ENCODE results near the gene TMEM182.

TMEM182 gene

DNA sequence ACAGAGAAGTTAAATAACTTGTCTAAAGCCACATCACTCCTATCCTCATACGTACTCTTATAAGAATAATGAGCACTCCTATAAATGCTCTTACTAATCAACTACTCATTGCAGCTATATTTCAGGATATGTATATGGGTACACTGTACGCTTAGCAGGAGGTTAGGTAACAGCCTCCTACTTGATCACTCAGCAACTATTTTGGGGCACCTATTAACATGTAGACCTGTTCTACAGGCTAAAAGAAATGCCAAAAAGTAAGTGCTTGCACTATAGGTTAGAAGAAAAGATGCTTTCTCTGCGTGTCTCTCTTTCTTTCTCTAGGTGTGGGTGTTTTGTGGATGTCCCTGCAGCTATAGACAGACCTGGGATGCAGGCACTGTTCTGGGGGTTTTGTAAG lies 83.1 kb downstream of the TMEM182 start:
- Histone ChIP-seq H3K4me3 (ENCODE audit: low read length) (no peak overlapping the region), H3K27me3 (ENCODE audit: control insufficient read depth, insufficient read depth, low read length) (no peaks in the 10 kb centered on the region), H3K9me3 (ENCODE audit: control insufficient read depth, low read depth, low read length) (no peaks in the 10 kb centered on the region), H3K4me1 (ENCODE audit: control insufficient read depth, low read depth, low read length) (peaks cover 6% of the 10 kb centered on the region), H3K9ac (ENCODE audit: low read length) (no peak overlapping the region), H3K36me3 (ENCODE audit: control insufficient read depth, low read depth, low read length) (no peaks in the 10 kb centered on the region), H3K27ac (ENCODE audit: low read length) (no peak overlapping the region)

DNA sequence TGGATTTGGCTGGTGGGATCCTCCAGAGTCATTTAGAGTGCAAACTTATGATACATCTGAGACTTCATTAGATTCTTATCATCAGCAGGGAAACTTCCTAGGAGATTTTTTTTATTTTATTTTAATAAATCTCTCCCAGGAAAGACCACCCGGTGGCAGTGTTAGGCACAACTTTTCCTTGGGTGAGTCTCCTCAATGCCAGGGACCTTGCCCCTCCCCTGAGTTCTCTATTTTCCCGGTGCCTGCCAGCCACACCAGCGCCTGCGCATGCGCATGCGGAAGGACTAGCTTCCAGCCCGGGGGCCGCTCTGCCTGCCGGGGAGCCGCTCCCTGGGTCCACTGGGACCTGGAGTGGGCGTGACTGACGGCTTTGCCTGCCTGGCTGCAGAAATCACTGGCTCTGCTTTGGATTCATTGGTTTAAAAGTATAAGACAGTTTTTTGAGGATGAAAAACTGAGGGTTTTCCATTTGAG lies 86.6 kb downstream of the TMEM182 start:
- H3K4me1 ChIP-seq (ENCODE audit: control insufficient read depth, low read depth, low read length) = peaks cover 6% of the 10 kb centered on the region
- no peaks in the 10 kb centered on the region for H3K27me3 ChIP-seq (ENCODE audit: control insufficient read depth, insufficient read depth, low read length)
- no peak overlapping the region for H3K9ac ChIP-seq (ENCODE audit: low read length)
- H3K4me3 ChIP-seq (ENCODE audit: low read length) = peak overlapping the region; percentile 59
- no peak overlapping the region for H3K27ac ChIP-seq (ENCODE audit: low read length)
- H3K9me3 ChIP-seq (ENCODE audit: control insufficient read depth, low read depth, low read length) = no peaks in the 10 kb centered on the region
- H3K36me3 ChIP-seq (ENCODE audit: control insufficient read depth, low read depth, low read length) = no peaks in the 10 kb centered on the region

- Histone ChIP-seq H3K9ac (ENCODE audit: low read length) (no peak overlapping the region), H3K36me3 (ENCODE audit: control insufficient read depth, low read depth, low read length) (no peaks in the 10 kb centered on the region), H3K9me3 (ENCODE audit: control insufficient read depth, low read depth, low read length) (no peaks in the 10 kb centered on the region), H3K27ac (ENCODE audit: low read length) (no peak overlapping the region), H3K4me1 (ENCODE audit: control insufficient read depth, low read depth, low read length) (peaks cover 6% of the 10 kb centered on the region), H3K4me3 (ENCODE audit: low read length) (no peak overlapping the region), H3K27me3 (ENCODE audit: control insufficient read depth, insufficient read depth, low read length) (no peaks in the 10 kb centered on the region)
Measured at GRCh38 chr2:102850888-102851287, 89.1 kb downstream of the TMEM182 start.

- H3K9me3 ChIP-seq (ENCODE audit: control insufficient read depth, low read depth, low read length) = no peaks in the 10 kb centered on the region
- H3K36me3 ChIP-seq (ENCODE audit: control insufficient read depth, low read depth, low read length) = no peaks in the 10 kb centered on the region
- peaks cover 6% of the 10 kb centered on the region for H3K4me1 ChIP-seq (ENCODE audit: control insufficient read depth, low read depth, low read length)
- no peak overlapping the region for H3K27ac ChIP-seq (ENCODE audit: low read length)
- H3K9ac ChIP-seq (ENCODE audit: low read length) = no peak overlapping the region
- H3K27me3 ChIP-seq (ENCODE audit: control insufficient read depth, insufficient read depth, low read length) = no peaks in the 10 kb centered on the region
- H3K4me3 ChIP-seq (ENCODE audit: low read length) = no peak overlapping the region
Measured at GRCh38 chr2:102852867-102853266, 91.0 kb downstream of the TMEM182 start.

Data from iPS-18a (cell line).